ENCODE measurements around the gene PHACTR1.

GRCh38 chr6:13220266-13220665 lies 503.7 kb downstream of the PHACTR1 start:
- no peak for TF ChIP-seq NFRKB (IDR thresholded peaks at IDR 0.05)
- no peak for TF ChIP-seq SUZ12 (IDR thresholded peaks at IDR 0.05)
- no peak for TF ChIP-seq BHLHE40 (IDR thresholded peaks at IDR 0.05; ENCODE audit: borderline replicate concordance)
- TF ChIP-seq HDGF (IDR thresholded peaks at IDR 0.05; ENCODE audit: borderline replicate concordance) = no peak
- no peak for TF ChIP-seq FOXM1 (IDR thresholded peaks at IDR 0.05; ENCODE audit: borderline replicate concordance)
- no peak for TF ChIP-seq LEF1 (IDR thresholded peaks at IDR 0.05; ENCODE audit: borderline replicate concordance)
- no peak for TF ChIP-seq FOXA1 (IDR thresholded peaks at IDR 0.05)
- TF ChIP-seq SP1 (IDR thresholded peaks at IDR 0.05) = no peak
- no peak for TF ChIP-seq TARDBP (IDR thresholded peaks at IDR 0.05)
- TF ChIP-seq CTBP1 (IDR thresholded peaks at IDR 0.05; ENCODE audit: borderline replicate concordance) = no peak
